ENCODE data around the gene ZNF597.

ZNF597 gene

GRCh38 chr16:3443108-3444031, at the start of gene ZNF597, which contains the start of gene NAA60:
Gene ZNF597 (minus strand): TSS chr16:3443504. CDS start chr16:3443153, 351 bp downstream.
Gene NAA60 (plus strand): TSS chr16:3443680. CDS start chr16:3476228, 32,548 bp downstream.
- peak; percentile 31 to 61 (median 46) for DNase-seq

- DNase-seq = no peak
Measured at GRCh38 chr16:3492356-3492755, 49.1 kb upstream of the ZNF597 start.

GRCh38 chr16:3490911-3491629, 47.8 kb upstream of the ZNF597 start:
- DNase-seq = no peak

GRCh38 chr16:3488801-3489200, 45.5 kb upstream of the ZNF597 start:
- DNase-seq = no peak

- DNase-seq = no peak
Measured at GRCh38 chr16:3487521-3488410, 44.5 kb upstream of the ZNF597 start.

GRCh38 chr16:3486506-3487215, 43.4 kb upstream of the ZNF597 start:
- no peak for DNase-seq

GRCh38 chr16:3485821-3486505, 42.7 kb upstream of the ZNF597 start:
- no peak for DNase-seq

- DNase-seq = no peak
Measured at GRCh38 chr16:3485097-3485745, 41.9 kb upstream of the ZNF597 start.

GRCh38 chr16:3484318-3485096, 41.2 kb upstream of the ZNF597 start:
- no peak for DNase-seq

- DNase-seq = no peak
Measured at GRCh38 chr16:3482659-3483241, 39.4 kb upstream of the ZNF597 start.

- DNase-seq = no peak
Measured at GRCh38 chr16:3481696-3482658, 38.7 kb upstream of the ZNF597 start.

- no peak for DNase-seq
Measured at GRCh38 chr16:3480901-3481695, 37.8 kb upstream of the ZNF597 start.

- DNase-seq = no peak
Measured at GRCh38 chr16:3479654-3480216, 36.4 kb upstream of the ZNF597 start.

- DNase-seq = no peak
Measured at GRCh38 chr16:3478242-3478925, 35.1 kb upstream of the ZNF597 start.

GRCh38 chr16:3476409-3476808, 33.1 kb upstream of the ZNF597 start:
- DNase-seq = no peak

- DNase-seq = no peak
Measured at GRCh38 chr16:3475604-3476375, 32.5 kb upstream of the ZNF597 start.

Data from activated CD4-positive, CD25-positive, alpha-beta regulatory T cell (primary cell).